Stomach (tissue), 9 donors: Measurements from ENCODE around the gene ZNF691. TPM values are rescaled to one million over a fixed set of nuclear protein-coding genes. Genes with fewer than 3 reads are reported as not detected.
"Not testable (repeated sequence)": the region's sequence is repeated elsewhere in the genome, so short reads cannot be mapped to it uniquely, and the experiment has no call there.

Experiments
- DNase-seq, 2 donors: peaks; one replicate each; pipeline versions ENCODE4 v3.0.0 to v3.0.0-alpha.2; 2013 to 2019
- H3K27ac ChIP-seq, 5 donors: fragments of 200-600 bp in 4 of 5; sonication (generic) in 4 of 5; one replicate each; pipeline ENCODE4 v1.5.1; 2013 to 2019; ENCODE audit warnings: mild to moderate bottlenecking in 1 of 5, moderate library complexity in 1 of 5
- H3K27me3 ChIP-seq, 3 donors: fragments of 200-600 bp; sonication (generic); one replicate each; pipeline ENCODE4 v1.5.1; 2017 to 2019; ENCODE audit warnings: mixed run types in 1 of 3
- H3K36me3 ChIP-seq, 4 donors: fragments of 200-600 bp; sonication (generic); 1 replicate in 3 of 4; 2 replicates in 1 of 4; pipeline ENCODE4 v1.5.1; 2016 to 2019
- H3K4me1 ChIP-seq, 4 donors: fragments of 200-600 bp; sonication (generic); one replicate each; pipeline ENCODE4 v1.5.1; 2016 to 2019
- H3K4me3 ChIP-seq, 4 donors: fragments of 200-600 bp; sonication (generic) in 3 of 4; one replicate each; pipeline ENCODE4 v1.5.1; 2016 to 2019; ENCODE audit warnings: mild to moderate bottlenecking in 1 of 4
- H3K9me3 ChIP-seq, 4 donors: fragments of 200-600 bp; sonication (generic); one replicate each; pipeline ENCODE4 v1.5.1; 2016 to 2019
- EP300 ChIP-seq: sonication (generic); formaldehyde crosslinking; IDR thresholded peaks from one replicate; pipeline ENCODE4 v1.6.1; 2017; ENCODE audit warnings: antibody characterized with exemption
- POLR2A ChIP-seq, 4 donors: fragments of 450-650 bp; IDR thresholded peaks; one replicate each; pipeline ENCODE4 v1.6.1; 2016; ENCODE audit warnings: antibody characterized with exemption in 4 of 4, control low read depth in 2 of 4, mild to moderate bottlenecking in 1 of 4, moderate library complexity in 1 of 4
- POLR2AphosphoS5 ChIP-seq, 3 donors: sonication (generic); formaldehyde crosslinking; IDR thresholded peaks; one replicate each; pipeline ENCODE4 v1.6.1; 2016; ENCODE audit warnings: antibody characterized with exemption in 3 of 3
- WGBS, 5 donors: extraction: QIAGEN DNeasy Blood & Tissue Kit in 3 of 5; methylation state at CpG; one replicate each; pipeline versions ENCODE4 v1.1.5 to v1.1.7; 2013 to 2018; 5-methylcytosine and 5-hydroxymethylcytosine counted together
- intact Hi-C: fragments of 100-400 bp; cut with DNase I; formaldehyde crosslinking; loops from one replicate; pipeline ENCODE4 v1.15.1; 2023; ENCODE audit warnings: low total_unique reads
- polyA plus RNA-seq, 3 donors: library from polyadenylated mRNA; stranded (reverse); fragments of 200-250 nt; gene quantifications; one replicate each; pipeline ENCODE4 v1.2.3, GENCODE V29; 2013
- total RNA-seq, 5 donors: library from RNA; depleted of rRNA; stranded (reverse); fragments of >200 nt; gene quantifications; one replicate each; pipeline versions ENCODE4 v1.1.0 to v1.2.3, GENCODE V29; 2014 to 2016
- TF ChIP-seq, protein P1 (sequence below), 7 experiments: fragments of 450-650 bp in 4 of 7; fragments of 200-600 bp in 3 of 7; sonication (generic) in 3 of 7; IDR thresholded peaks; one replicate each; pipeline ENCODE4 v1.5.1; 2016 to 2019; ENCODE audit warnings: antibody characterized with exemption in 7 of 7, control low read depth in 2 of 7, mild to moderate bottlenecking in 1 of 7
- donor health status: healthy with polysubstance abuse.
- donor health status: Bipolar disorder and iron deficiency.
- donor health status: healthy.

The ZNF691 gene
- total and polyA plus RNA-seq, 8 donors, result 1.2 to 12.8 (median 5.7) TPM

DNA sequence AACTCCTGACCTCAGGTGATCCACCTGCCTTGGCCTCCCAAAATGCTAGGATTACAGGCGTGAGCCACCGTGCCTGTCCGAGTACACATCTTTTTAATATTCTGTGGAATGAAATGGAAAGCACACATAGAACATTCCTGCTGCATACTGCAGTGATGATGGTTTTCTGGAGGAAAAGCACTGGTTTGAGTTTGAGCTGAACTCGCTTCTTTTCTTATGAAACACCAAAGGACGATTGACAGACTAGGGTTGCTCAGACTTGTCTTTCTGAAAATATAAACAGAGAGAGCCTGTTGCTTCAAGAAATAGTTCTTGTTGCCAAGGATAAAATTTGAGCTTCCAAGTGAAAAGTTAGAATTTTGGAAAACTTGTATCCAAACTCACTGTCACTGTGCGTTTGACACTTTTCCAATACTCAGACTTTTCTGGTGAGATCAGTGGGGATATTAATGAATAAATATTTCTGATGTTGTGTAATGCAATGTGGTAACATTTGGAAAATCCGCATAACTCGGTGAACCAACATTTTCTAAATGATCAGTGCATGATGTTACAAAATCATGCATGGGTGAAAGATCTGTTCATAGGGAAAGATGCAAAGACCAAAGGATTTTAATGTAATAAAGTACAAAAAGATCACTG lies 44.5 kb upstream of the ZNF691 start:
- Histone ChIP-seq H3K9me3 (no peaks in the 10 kb centered on the region), H3K4me1 (no peaks in the 10 kb centered on the region), H3K4me3 (no peak overlapping the region), H3K27ac (no peak overlapping the region), H3K27me3 (no peaks in the 10 kb centered on the region), H3K36me3 (peaks cover 0 to 18% (median 13%) of the 10 kb centered on the region in 4 donors)
- intact Hi-C loops, result no loop called here
- 69 to 82% (median 79%) methylated on average over 8 of the region's 8 CpGs for WGBS, 5 donors
- DNase-seq, result no peak
- TF ChIP-seq POLR2AphosphoS5 (IDR thresholded peaks at IDR 0.05) (no peak), POLR2A (IDR thresholded peaks at IDR 0.05) (no peak), EP300 (no peak)
- TF ChIP-seq, protein P1, sequence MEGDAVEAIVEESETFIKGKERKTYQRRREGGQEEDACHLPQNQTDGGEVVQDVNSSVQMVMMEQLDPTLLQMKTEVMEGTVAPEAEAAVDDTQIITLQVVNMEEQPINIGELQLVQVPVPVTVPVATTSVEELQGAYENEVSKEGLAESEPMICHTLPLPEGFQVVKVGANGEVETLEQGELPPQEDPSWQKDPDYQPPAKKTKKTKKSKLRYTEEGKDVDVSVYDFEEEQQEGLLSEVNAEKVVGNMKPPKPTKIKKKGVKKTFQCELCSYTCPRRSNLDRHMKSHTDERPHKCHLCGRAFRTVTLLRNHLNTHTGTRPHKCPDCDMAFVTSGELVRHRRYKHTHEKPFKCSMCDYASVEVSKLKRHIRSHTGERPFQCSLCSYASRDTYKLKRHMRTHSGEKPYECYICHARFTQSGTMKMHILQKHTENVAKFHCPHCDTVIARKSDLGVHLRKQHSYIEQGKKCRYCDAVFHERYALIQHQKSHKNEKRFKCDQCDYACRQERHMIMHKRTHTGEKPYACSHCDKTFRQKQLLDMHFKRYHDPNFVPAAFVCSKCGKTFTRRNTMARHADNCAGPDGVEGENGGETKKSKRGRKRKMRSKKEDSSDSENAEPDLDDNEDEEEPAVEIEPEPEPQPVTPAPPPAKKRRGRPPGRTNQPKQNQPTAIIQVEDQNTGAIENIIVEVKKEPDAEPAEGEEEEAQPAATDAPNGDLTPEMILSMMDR (IDR thresholded peaks at IDR 0.05), result no peak

DNA sequence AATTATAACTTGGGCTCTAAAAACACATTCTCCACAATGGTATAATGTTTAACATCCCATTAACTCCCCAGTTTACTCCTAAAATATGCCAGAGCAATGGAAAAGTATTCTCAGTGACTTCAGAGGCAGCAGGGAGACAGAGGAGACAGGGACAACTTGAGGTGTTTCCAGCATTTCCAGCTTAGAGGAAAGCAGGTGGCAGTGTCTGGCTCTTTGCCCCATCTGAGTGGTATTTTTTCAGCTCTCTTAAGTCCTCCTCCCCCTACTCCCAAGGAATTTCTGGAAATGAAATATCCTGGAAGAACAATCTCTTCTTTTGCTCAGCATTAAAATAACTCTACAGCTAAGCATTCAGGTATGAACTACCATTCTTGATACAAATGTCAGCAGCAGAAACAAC lies 40.2 kb upstream of the ZNF691 start:
- Histone ChIP-seq H3K4me3 (no peak overlapping the region), H3K4me1 (no peaks in the 10 kb centered on the region), H3K27me3 (no peaks in the 10 kb centered on the region), H3K9me3 (no peaks in the 10 kb centered on the region), H3K27ac (no peak overlapping the region), H3K36me3 (peaks cover 0 to 33% (median 20%) of the 10 kb centered on the region in 4 donors)
- no peak for DNase-seq
- TF ChIP-seq POLR2AphosphoS5 (IDR thresholded peaks at IDR 0.05), result no peak
- TF ChIP-seq, protein P1 (IDR thresholded peaks at IDR 0.05), result no peak
- no peak for TF ChIP-seq POLR2A (IDR thresholded peaks at IDR 0.05)
- no peak for TF ChIP-seq EP300
- intact Hi-C loops, result no loop called here

DNA sequence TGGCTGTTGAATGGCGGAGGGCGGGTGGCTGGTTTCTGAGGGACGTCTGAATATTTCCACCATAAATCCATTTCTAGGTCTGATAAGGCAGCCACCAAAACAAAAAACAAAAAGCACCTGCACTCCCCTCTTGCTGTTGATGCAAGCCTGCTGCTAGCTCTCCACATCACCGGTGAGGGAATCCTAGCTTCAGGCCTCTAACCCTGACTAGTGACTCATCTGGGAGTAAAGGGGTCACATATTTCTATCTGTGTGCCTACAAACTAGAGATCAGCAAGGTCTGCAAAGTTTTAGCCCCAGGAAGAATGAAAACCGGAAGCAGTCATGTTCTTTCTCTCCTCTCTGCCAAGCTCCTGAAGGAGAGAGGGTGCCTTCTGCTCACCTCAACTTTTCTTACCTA lies 39.8 kb upstream of the ZNF691 start:
- intact Hi-C loops, result no loop called here
- Histone ChIP-seq H3K4me3 (no peak overlapping the region), H3K27ac (no peak overlapping the region), H3K4me1 (no peaks in the 10 kb centered on the region), H3K36me3 (peaks cover 0 to 35% (median 23%) of the 10 kb centered on the region in 4 donors), H3K9me3 (no peaks in the 10 kb centered on the region), H3K27me3 (no peaks in the 10 kb centered on the region)
- DNase-seq, result no peak
- 91 to 95% (median 94%) methylated on average over 5 of the region's 5 CpGs for WGBS, 5 donors
- TF ChIP-seq, protein P1 (IDR thresholded peaks at IDR 0.05), result no peak

DNA sequence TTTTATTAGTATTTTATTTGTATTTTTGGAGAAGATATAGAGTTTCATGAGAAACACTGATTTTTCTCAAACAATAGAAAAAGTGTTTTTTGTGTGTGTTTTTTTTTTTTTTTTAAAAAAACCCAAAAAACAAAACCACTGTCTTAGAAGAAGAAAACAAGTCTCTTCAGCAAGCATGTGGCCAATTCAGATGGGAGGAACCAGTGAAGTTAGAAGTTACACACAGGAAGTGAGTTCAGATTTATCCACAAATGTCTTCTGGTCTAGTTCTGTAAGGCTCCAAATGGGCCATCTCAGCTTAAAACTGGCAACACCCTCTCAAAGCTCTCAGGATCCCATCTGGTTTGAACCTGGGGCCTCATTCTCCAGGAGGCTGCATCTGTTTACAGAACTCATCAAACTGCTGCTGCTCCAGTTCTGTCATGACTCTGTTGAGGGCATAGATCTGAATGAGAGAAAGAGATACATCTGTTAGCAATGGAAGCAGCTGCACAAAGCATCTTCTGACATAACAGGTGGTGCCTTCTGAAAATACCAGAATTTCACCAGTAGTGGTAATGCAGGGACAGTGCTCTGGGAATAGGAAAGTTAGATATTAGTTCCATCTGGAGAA lies 39.3 kb upstream of the ZNF691 start:
- Histone ChIP-seq H3K9me3 (no peaks in the 10 kb centered on the region), H3K27ac (no peak overlapping the region)
- TF ChIP-seq POLR2A (IDR thresholded peaks at IDR 0.05), result no peak
- no peak for TF ChIP-seq POLR2AphosphoS5 (IDR thresholded peaks at IDR 0.05)
- TF ChIP-seq EP300, result no peak
- TF ChIP-seq, protein P1 (IDR thresholded peaks at IDR 0.05), result no peak

DNA sequence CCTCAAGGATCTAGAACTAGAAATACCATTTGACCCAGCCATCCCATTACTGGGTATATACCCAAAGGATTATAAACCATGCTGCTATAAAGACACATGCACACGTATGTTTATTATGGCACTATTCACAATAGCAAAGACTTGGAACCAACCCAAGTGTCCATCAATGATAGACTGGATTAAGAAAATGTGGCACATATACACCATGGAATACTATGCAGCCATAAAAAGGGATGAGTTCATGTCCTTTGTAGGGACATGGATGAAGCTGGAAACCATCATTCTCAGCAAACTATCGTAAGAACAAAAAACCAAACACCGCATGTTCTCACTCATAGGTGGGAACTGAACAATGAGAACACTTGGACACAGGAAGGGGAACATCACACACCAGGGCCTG lies 31.6 kb upstream of the ZNF691 start:
- Histone ChIP-seq H3K36me3 (peaks cover 0 to 16% (median 11%) of the 10 kb centered on the region in 4 donors), H3K4me1 (peaks cover 19 to 35% (median 23%) of the 10 kb centered on the region in 4 donors)
- intact Hi-C loops, H3K27me3 ChIP-seq, DNase-seq, H3K4me3 ChIP-seq, H3K9me3 ChIP-seq, H3K27ac ChIP-seq: not testable (repeated sequence)
- 95 to 100% (median 100%) methylated on average over 2 to 3 of the region's 3 CpGs for WGBS, 5 donors

More for the DNA sequence above, 39.3 kb upstream of the ZNF691 start:
- DNase-seq, result no peak
- Histone ChIP-seq H3K36me3 (peaks cover 0 to 35% (median 23%) of the 10 kb centered on the region in 4 donors), H3K27me3 (no peaks in the 10 kb centered on the region), H3K4me3 (no peak overlapping the region), H3K4me1 (no peaks in the 10 kb centered on the region)
- intact Hi-C loops, result no loop called here
